Panc1 (cell line): ENCODE measurements around the gene SLC35A1. TPM values are rescaled to one million over a fixed set of nuclear protein-coding genes. Genes with fewer than 3 reads are reported as not detected.

Experiments
- ATAC-seq: fragments of 200-7000 bp; cut with Tn5 transposase; 2 replicates; pipeline ENCODE4 v1.9.1; 2020; ENCODE audit warnings: mild to moderate bottlenecking, moderate library complexity
- BruUV-seq: library from RNA; stranded (reverse); fragments of 400-500 nt; replicated peaks from 2 replicates; lab custom pipeline; 2021; lab: Mats Ljungman, UMichigan
- CTCF ChIA-PET: fragments of 300-600 bp; sonication (Branson Sonifier 250); formaldehyde crosslinking; loops from one replicate; lab custom pipeline; 2022; ENCODE audit warnings: antibody characterized with exemption; lab: Charles Lee
- POLR2A ChIA-PET: fragments of 300-600 bp; sonication (Branson Sonifier 250); formaldehyde crosslinking; loops from one replicate; lab custom pipeline; 2022; ENCODE audit warnings: antibody characterized with exemption; lab: Charles Lee
- DNase-seq: peaks from one replicate; pipeline ENCODE4 v3.0.0-alpha.2; 2010; ENCODE audit warnings: low read depth, low spot score
- H3K27ac ChIP-seq: 2 replicates; pipeline ENCODE4 v1.5.1; 2011; ENCODE audit warnings: mild to moderate bottlenecking, low read length, inconsistent platforms
- H3K27me3 ChIP-seq: fragments of 200-500 bp; sonication (Bioruptor generic); 2 replicates; pipeline ENCODE4 v1.6.0; 2014; ENCODE audit warnings: low read length, inconsistent platforms; ENCODE audit not compliant: control insufficient read depth, insufficient read depth
- H3K36me3 ChIP-seq: fragments of 200-500 bp; sonication (Bioruptor generic); 2 replicates; pipeline ENCODE4 v1.5.1; 2014; ENCODE audit warnings: inconsistent platforms, mild to moderate bottlenecking, low read length, moderate library complexity; ENCODE audit not compliant: control insufficient read depth, insufficient read depth
- H3K4me1 ChIP-seq: 2 replicates; pipeline ENCODE4 v1.5.1; 2011; ENCODE audit warnings: inconsistent platforms, mild to moderate bottlenecking, low read length, moderate library complexity; ENCODE audit not compliant: control insufficient read depth, insufficient read depth
- H3K4me3 ChIP-seq, 2 experiments: 2 replicates each; pipeline ENCODE4 v1.5.1; 2011 to 2012; ENCODE audit warnings: low read depth in 2 of 2, low read length in 2 of 2, mild to moderate bottlenecking in 2 of 2, inconsistent platforms in 1 of 2, moderate library complexity in 1 of 2
- H3K9me3 ChIP-seq: fragments of 200-500 bp; sonication (Bioruptor generic); 2 replicates; pipeline ENCODE4 v1.5.1; 2014; ENCODE audit warnings: low read depth, mild to moderate bottlenecking, inconsistent platforms, low read length, moderate library complexity; ENCODE audit not compliant: control insufficient read depth, insufficient read depth
- CTCF ChIP-seq: fragments of 450-650 bp; IDR thresholded peaks from 2 replicates; pipeline ENCODE4 v1.5.1; 2017; ENCODE audit warnings: mild to moderate bottlenecking
- POLR2AphosphoS5 ChIP-seq: IDR thresholded peaks from 2 replicates; pipeline ENCODE4 v1.6.1; 2012; ENCODE audit warnings: mild to moderate bottlenecking, low read depth, low read length, moderate library complexity
- REST ChIP-seq, 2 experiments: IDR thresholded peaks; 2 replicates each; pipeline ENCODE4 v1.6.1; 2011 to 2012; ENCODE audit warnings: low read depth in 2 of 2, control low read depth in 1 of 2, low read length in 1 of 2, mild to moderate bottlenecking in 1 of 2, moderate library complexity in 1 of 2; ENCODE audit not compliant: insufficient read depth in 1 of 2
- SIN3A ChIP-seq: IDR thresholded peaks from 2 replicates; pipeline ENCODE4 v1.6.1; 2012; ENCODE audit warnings: low read depth, mild to moderate bottlenecking, low read length, moderate library complexity, borderline replicate concordance; ENCODE audit not compliant: insufficient read depth
- TCF7L2 ChIP-seq: IDR thresholded peaks from 2 replicates; pipeline ENCODE4 v1.6.1; 2011; ENCODE audit warnings: mild to moderate bottlenecking, low read depth, low read length, inconsistent platforms
- in situ Hi-C: cut with HindIII; loops from 2 replicates; pipeline ENCODE4 v1.10.0; 2016; ENCODE audit warnings: low sequenced_read_pairs, low pct_unique_long_range_greater_than_20kb
- intact Hi-C: fragments of 100-400 bp; cut with micrococcal nuclease; formaldehyde crosslinking; loops from one replicate; pipeline ENCODE4 v1.10.0; 2022; ENCODE audit not compliant: unreplicated experiment
- total RNA-seq: library from RNA; stranded (reverse); gene quantifications from one replicate; pipeline ENCODE4 v1.2.1, GENCODE V29; 2021; ENCODE audit not compliant: unreplicated experiment

The SLC35A1 gene
- total RNA-seq, 1 experiment from 2014 or later: 14.9 TPM

DNA sequence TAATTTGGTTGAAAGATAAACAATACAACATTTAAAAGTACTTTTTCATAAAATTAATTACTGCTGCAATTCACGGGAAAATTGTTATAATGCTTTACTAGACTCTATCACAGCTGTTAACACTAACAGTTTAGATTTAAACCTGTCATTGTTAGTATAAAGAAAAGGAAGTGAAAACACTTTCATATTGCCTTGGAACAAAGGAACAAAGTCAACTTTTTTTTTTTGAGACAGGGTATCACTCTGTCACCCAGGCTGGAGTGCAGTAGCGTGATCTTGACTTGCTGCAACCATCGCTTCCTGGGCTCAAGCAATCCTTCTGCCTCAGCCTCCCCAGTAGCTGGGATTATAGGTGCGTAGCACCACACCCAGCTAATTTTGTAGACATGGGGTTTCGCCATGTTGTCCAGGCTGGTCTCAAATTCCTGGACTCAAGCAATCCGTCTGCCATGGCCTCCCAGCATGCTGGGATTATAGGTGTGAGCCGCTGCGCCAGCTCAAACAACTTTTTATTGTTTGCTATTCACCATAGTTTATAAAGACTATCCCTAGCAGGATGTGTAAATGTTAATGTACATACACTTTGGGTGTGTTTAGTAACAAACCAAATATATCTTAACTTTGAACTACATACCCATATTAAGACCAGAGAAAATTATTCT lies 22.1 kb downstream of the SLC35A1 start:
- in situ Hi-C loops (no loop called here), intact Hi-C loops (no loop called here)
- H3K4me1 ChIP-seq: no peaks in the 10 kb centered on the region
- no peak for TF ChIP-seq TCF7L2
- TF ChIP-seq POLR2AphosphoS5: no peak
- no peak for TF ChIP-seq REST (IDR thresholded peaks at IDR 0.05; ENCODE audit: insufficient read depth in 1 of 2, low read depth in 2 of 2, low read length in 1 of 2)
- TF ChIP-seq SIN3A: no peak
- TF ChIP-seq CTCF: no peak
- no peak for ATAC-seq
- DNase-seq: no peak
- no peaks in the 10 kb centered on the region for H3K9me3 ChIP-seq
- ChIA-PET CTCF (interaction anchor here (0.7 kb wide), 1 partner anchor 133 kb away, joined by 5 read pairs; no protein-coding TSS in a partner anchor), POLR2A (interaction anchor here (0.6 kb wide), 1 partner anchor 104 kb away, joined by 14 read pairs; no protein-coding TSS in a partner anchor)
- no peak overlapping the region for H3K4me3 ChIP-seq
- no TSS peak for BruUV-seq
- no peaks in the 10 kb centered on the region for H3K27me3 ChIP-seq
- H3K36me3 ChIP-seq: no peaks in the 10 kb centered on the region
- no peak overlapping the region for H3K27ac ChIP-seq

DNA sequence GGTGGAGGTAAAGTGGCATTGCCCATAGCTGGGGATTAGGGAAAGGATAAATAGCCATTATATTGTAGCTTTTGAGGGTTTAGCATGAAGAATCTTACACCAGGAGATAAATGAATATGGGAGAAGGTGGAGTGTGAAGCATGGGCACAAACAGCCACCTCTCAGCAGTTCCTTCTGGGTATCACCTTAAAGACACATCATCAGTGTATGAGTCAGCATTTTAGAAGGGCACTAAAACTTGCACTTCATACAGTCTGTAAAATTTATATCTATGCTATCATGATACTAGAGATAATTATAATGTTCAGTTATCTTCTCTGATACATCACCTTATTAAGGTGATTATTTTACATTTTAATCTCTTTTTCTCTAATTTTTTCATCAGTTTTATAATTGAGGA lies 25.3 kb downstream of the SLC35A1 start:
- in situ Hi-C loops (no loop called here), intact Hi-C loops (no loop called here)
- no peaks in the 10 kb centered on the region for H3K27me3 ChIP-seq
- H3K9me3 ChIP-seq: no peaks in the 10 kb centered on the region
- no peak overlapping the region for H3K4me3 ChIP-seq
- no peak overlapping the region for H3K27ac ChIP-seq
- ChIA-PET POLR2A (interaction anchor here (0.6 kb wide), 1 partner anchor 39 kb away, joined by 8 read pairs; no protein-coding TSS in a partner anchor), CTCF (no interaction called here)
- no peak for ATAC-seq
- H3K36me3 ChIP-seq: no peaks in the 10 kb centered on the region; the same call in 1 of the 2 replicates
- no peak for TF ChIP-seq REST (IDR thresholded peaks at IDR 0.05; ENCODE audit: insufficient read depth in 1 of 2, low read depth in 2 of 2, low read length in 1 of 2)
- no peak for TF ChIP-seq SIN3A
- no peak for TF ChIP-seq TCF7L2
- no peak for TF ChIP-seq POLR2AphosphoS5
- TF ChIP-seq CTCF: no peak
- no TSS peak for BruUV-seq
- no peak for DNase-seq
- H3K4me1 ChIP-seq: no peaks in the 10 kb centered on the region
